ENCODE results near the gene TBX1.

The TBX1 gene

GRCh38 chr22:19756288-19757128, 4.1 kb upstream of the TBX1 start:
- no peak overlapping the region for H3K18ac ChIP-seq (ENCODE audit: low read length)
- H3K4me3 ChIP-seq (ENCODE audit: low read depth, low read length) = peak overlapping the region; percentile 34
- H4K91ac ChIP-seq (ENCODE audit: low read depth, low read length) = no peak overlapping the region
- no peak overlapping the region for H2BK12ac ChIP-seq (ENCODE audit: low read length)
- peak overlapping the region; percentile 37 for H3K4me2 ChIP-seq (ENCODE audit: low read length)
- no CpG with 5 or more reads among the region's 76 CpGs for WGBS (ENCODE audit: extremely low coverage, insufficient coverage, insufficient read length)
- H3K9ac ChIP-seq (ENCODE audit: low read length) = no peak overlapping the region
- peaks cover 78% of the 10 kb centered on the region for H3K27me3 ChIP-seq (ENCODE audit: insufficient read depth, low read length)
- peaks cover 13% of the 10 kb centered on the region for H3K9me3 ChIP-seq (ENCODE audit: insufficient read depth, low read depth, low read length)
- H3K4ac ChIP-seq (ENCODE audit: low read depth, low read length) = no peak overlapping the region
- no peak overlapping the region for H2BK120ac ChIP-seq (ENCODE audit: insufficient read depth, low read length, poor library complexity)
- peaks cover 3 to 6% of the 10 kb centered on the region in 2 experiments for H3K4me1 ChIP-seq (ENCODE audit: control insufficient read depth in 1 of 2, insufficient read depth in 2 of 2, low read length in 2 of 2)
- DNase-seq = peak; percentile 63 to 83
- H4K12ac ChIP-seq (ENCODE audit: low read depth, low read length) = no peak overlapping the region
- no peaks in the 10 kb centered on the region for H3K36me3 ChIP-seq (ENCODE audit: control insufficient read depth in 1 of 2, insufficient read depth in 2 of 2, low read length in 2 of 2)
- H4K8ac ChIP-seq (ENCODE audit: low read depth, low read length) = no peak overlapping the region
- no peak overlapping the region for H3K27ac ChIP-seq (ENCODE audit: low read depth, low read length)
- no peak overlapping the region for H2AFZ ChIP-seq (ENCODE audit: insufficient read depth, low read length, poor library complexity)
- H2BK5ac ChIP-seq (ENCODE audit: low read depth, low read length, poor library complexity) = no peak overlapping the region
- no peak overlapping the region for H3K14ac ChIP-seq (ENCODE audit: low read length)
- H3K79me1 ChIP-seq (ENCODE audit: low read length) = no peaks in the 10 kb centered on the region
- no peak overlapping the region for H2AK5ac ChIP-seq (ENCODE audit: low read length)
- no peak overlapping the region for H3K23ac ChIP-seq (ENCODE audit: low read length)
- H3K79me2 ChIP-seq (ENCODE audit: control insufficient read depth, insufficient read depth, low read length, poor library complexity) = no peaks in the 10 kb centered on the region

- Histone ChIP-seq H2AK5ac (ENCODE audit: low read length) (no peak overlapping the region), H3K14ac (ENCODE audit: low read length) (no peak overlapping the region), H4K91ac (ENCODE audit: low read depth, low read length) (no peak overlapping the region), H4K8ac (ENCODE audit: low read depth, low read length) (no peak overlapping the region), H2BK12ac (ENCODE audit: low read length) (no peak overlapping the region), H2AFZ (ENCODE audit: insufficient read depth, low read length, poor library complexity) (no peak overlapping the region), H3K9ac (ENCODE audit: low read length) (no peak overlapping the region), H3K27ac (ENCODE audit: low read depth, low read length) (no peak overlapping the region), H3K79me1 (ENCODE audit: low read length) (no peaks in the 10 kb centered on the region), H3K36me3 (ENCODE audit: control insufficient read depth in 1 of 2, insufficient read depth in 2 of 2, low read length in 2 of 2) (no peaks in the 10 kb centered on the region), H3K18ac (ENCODE audit: low read length) (no peak overlapping the region), H3K4me1 (ENCODE audit: control insufficient read depth in 1 of 2, insufficient read depth in 2 of 2, low read length in 2 of 2) (peaks cover 3 to 6% of the 10 kb centered on the region in 2 experiments), H3K23ac (ENCODE audit: low read length) (no peak overlapping the region), H3K27me3 (ENCODE audit: insufficient read depth, low read length) (peaks cover 84% of the 10 kb centered on the region), H3K79me2 (ENCODE audit: control insufficient read depth, insufficient read depth, low read length, poor library complexity) (no peaks in the 10 kb centered on the region), H2BK5ac (ENCODE audit: low read depth, low read length, poor library complexity) (no peak overlapping the region), H4K12ac (ENCODE audit: low read depth, low read length) (no peak overlapping the region), H3K9me3 (ENCODE audit: insufficient read depth, low read depth, low read length) (peaks cover 18% of the 10 kb centered on the region), H3K4me3 (ENCODE audit: low read depth, low read length) (no peak overlapping the region), H3K4ac (ENCODE audit: low read depth, low read length) (no peak overlapping the region), H3K4me2 (ENCODE audit: low read length) (no peak overlapping the region), H2BK120ac (ENCODE audit: insufficient read depth, low read length, poor library complexity) (no peak overlapping the region)
- no CpG with 5 or more reads among the region's 16 CpGs for WGBS (ENCODE audit: extremely low coverage, insufficient coverage, insufficient read length)
- no peak for DNase-seq
Measured at GRCh38 chr22:19757140-19757984, 3.2 kb upstream of the TBX1 start.

GRCh38 chr22:19757985-19758895, 2.3 kb upstream of the TBX1 start:
- WGBS (ENCODE audit: extremely low coverage, insufficient coverage, insufficient read length) = no CpG with 5 or more reads among the region's 43 CpGs

GRCh38 chr22:19758896-19759426, 1.6 kb upstream of the TBX1 start:
- Histone ChIP-seq H3K4ac (ENCODE audit: low read depth, low read length) (no peak overlapping the region), H3K4me2 (ENCODE audit: low read length) (no peak overlapping the region), H2BK5ac (ENCODE audit: low read depth, low read length, poor library complexity) (no peak overlapping the region), H3K79me1 (ENCODE audit: low read length) (no peaks in the 10 kb centered on the region), H2BK12ac (ENCODE audit: low read length) (no peak overlapping the region), H4K12ac (ENCODE audit: low read depth, low read length) (no peak overlapping the region), H2AFZ (ENCODE audit: insufficient read depth, low read length, poor library complexity) (no peak overlapping the region), H3K9me3 (ENCODE audit: insufficient read depth, low read depth, low read length) (peaks cover 21% of the 10 kb centered on the region), H3K23ac (ENCODE audit: low read length) (no peak overlapping the region), H3K4me3 (ENCODE audit: low read depth, low read length) (no peak overlapping the region), H3K79me2 (ENCODE audit: control insufficient read depth, insufficient read depth, low read length, poor library complexity) (no peaks in the 10 kb centered on the region), H4K8ac (ENCODE audit: low read depth, low read length) (no peak overlapping the region), H3K27ac (ENCODE audit: low read depth, low read length) (no peak overlapping the region), H3K4me1 (ENCODE audit: control insufficient read depth in 1 of 2, insufficient read depth in 2 of 2, low read length in 2 of 2) (peaks cover 3 to 6% of the 10 kb centered on the region in 2 experiments), H3K18ac (ENCODE audit: low read length) (no peak overlapping the region), H3K14ac (ENCODE audit: low read length) (no peak overlapping the region), H3K9ac (ENCODE audit: low read length) (no peak overlapping the region), H3K27me3 (ENCODE audit: insufficient read depth, low read length) (peaks cover 93% of the 10 kb centered on the region), H2AK5ac (ENCODE audit: low read length) (no peak overlapping the region), H4K91ac (ENCODE audit: low read depth, low read length) (no peak overlapping the region), H3K36me3 (ENCODE audit: control insufficient read depth in 1 of 2, insufficient read depth in 2 of 2, low read length in 2 of 2) (no peaks in the 10 kb centered on the region), H2BK120ac (ENCODE audit: insufficient read depth, low read length, poor library complexity) (no peak overlapping the region)
- no peak for DNase-seq
- no CpG with 5 or more reads among the region's 21 CpGs for WGBS (ENCODE audit: extremely low coverage, insufficient coverage, insufficient read length)

More at GRCh38 chr22:19757985-19758895, 2.3 kb upstream of the TBX1 start:
- H4K91ac ChIP-seq (ENCODE audit: low read depth, low read length) = no peak overlapping the region
- H3K4me2 ChIP-seq (ENCODE audit: low read length) = no peak overlapping the region
- no peak overlapping the region for H2BK120ac ChIP-seq (ENCODE audit: insufficient read depth, low read length, poor library complexity)
- no peak overlapping the region for H3K18ac ChIP-seq (ENCODE audit: low read length)
- H2BK12ac ChIP-seq (ENCODE audit: low read length) = no peak overlapping the region
- H3K27ac ChIP-seq (ENCODE audit: low read depth, low read length) = no peak overlapping the region
- no peaks in the 10 kb centered on the region for H3K36me3 ChIP-seq (ENCODE audit: control insufficient read depth in 1 of 2, insufficient read depth in 2 of 2, low read length in 2 of 2)
- no peak overlapping the region for H2BK5ac ChIP-seq (ENCODE audit: low read depth, low read length, poor library complexity)
- peaks cover 90% of the 10 kb centered on the region for H3K27me3 ChIP-seq (ENCODE audit: insufficient read depth, low read length)
- peaks cover 3 to 6% of the 10 kb centered on the region in 2 experiments for H3K4me1 ChIP-seq (ENCODE audit: control insufficient read depth in 1 of 2, insufficient read depth in 2 of 2, low read length in 2 of 2)
- no peak overlapping the region for H2AFZ ChIP-seq (ENCODE audit: insufficient read depth, low read length, poor library complexity)
- H3K9me3 ChIP-seq (ENCODE audit: insufficient read depth, low read depth, low read length) = peaks cover 18% of the 10 kb centered on the region
- H3K9ac ChIP-seq (ENCODE audit: low read length) = no peak overlapping the region
- no peak overlapping the region for H4K12ac ChIP-seq (ENCODE audit: low read depth, low read length)
- no peaks in the 10 kb centered on the region for H3K79me2 ChIP-seq (ENCODE audit: control insufficient read depth, insufficient read depth, low read length, poor library complexity)
- H3K4me3 ChIP-seq (ENCODE audit: low read depth, low read length) = no peak overlapping the region
- H2AK5ac ChIP-seq (ENCODE audit: low read length) = no peak overlapping the region
- H3K4ac ChIP-seq (ENCODE audit: low read depth, low read length) = no peak overlapping the region
- no peak overlapping the region for H4K8ac ChIP-seq (ENCODE audit: low read depth, low read length)
- H3K14ac ChIP-seq (ENCODE audit: low read length) = no peak overlapping the region
- DNase-seq = no peak
- no peak overlapping the region for H3K23ac ChIP-seq (ENCODE audit: low read length)
- no peaks in the 10 kb centered on the region for H3K79me1 ChIP-seq (ENCODE audit: low read length)
